GM12892 (cell line): ENCODE measurements around the gene ZBTB20.

ENCODE experiments used
- DNase-seq: peaks from one replicate; pipeline ENCODE4 v3.0.0; 2011; ENCODE audit not compliant: insufficient read length
- FAIRE-seq: peaks from 2 replicates; lab custom pipeline; 2011; peaks lifted over from hg19 to GRCh38; lab: Jason Lieb, UNC
- POLR2A ChIP-seq: IDR thresholded peaks from 2 replicates; pipeline ENCODE4 v1.6.1; 2011; ENCODE audit warnings: low read depth, low read length, control low read depth
- POLR2AphosphoS5 ChIP-seq: IDR thresholded peaks from 2 replicates; pipeline ENCODE4 v1.6.1; 2011; ENCODE audit warnings: low read depth, low read length, control low read depth
- TAF1 ChIP-seq: IDR thresholded peaks from 2 replicates; pipeline ENCODE4 v1.6.1; 2011; ENCODE audit warnings: low read depth, mild to moderate bottlenecking, control low read depth, low read length, borderline replicate concordance

Gene ZBTB20

DNA sequence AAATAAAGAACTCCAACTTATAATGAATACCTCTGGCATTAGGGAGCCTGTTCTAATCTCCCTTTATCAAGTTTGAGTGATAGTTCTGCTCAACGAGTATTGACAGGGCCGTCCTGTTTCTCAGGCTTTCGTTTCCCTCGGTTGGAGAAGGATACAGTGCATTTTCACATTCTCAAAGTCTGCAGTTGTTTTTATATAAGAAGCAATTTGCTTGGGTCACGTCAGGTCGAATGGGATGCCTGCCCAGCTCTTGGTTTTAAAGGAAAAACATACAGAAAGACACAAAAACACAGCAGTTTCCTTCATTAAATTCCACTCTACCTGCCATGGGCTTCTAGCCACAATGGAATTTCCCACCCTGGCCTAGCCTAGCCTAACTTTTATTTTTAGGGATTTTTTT lies 487.0 kb downstream of the ZBTB20 start:
- DNase-seq (no peak), FAIRE-seq (no peak)
- TF ChIP-seq POLR2A (no peak), POLR2AphosphoS5 (no peak), TAF1 (no peak)

DNA sequence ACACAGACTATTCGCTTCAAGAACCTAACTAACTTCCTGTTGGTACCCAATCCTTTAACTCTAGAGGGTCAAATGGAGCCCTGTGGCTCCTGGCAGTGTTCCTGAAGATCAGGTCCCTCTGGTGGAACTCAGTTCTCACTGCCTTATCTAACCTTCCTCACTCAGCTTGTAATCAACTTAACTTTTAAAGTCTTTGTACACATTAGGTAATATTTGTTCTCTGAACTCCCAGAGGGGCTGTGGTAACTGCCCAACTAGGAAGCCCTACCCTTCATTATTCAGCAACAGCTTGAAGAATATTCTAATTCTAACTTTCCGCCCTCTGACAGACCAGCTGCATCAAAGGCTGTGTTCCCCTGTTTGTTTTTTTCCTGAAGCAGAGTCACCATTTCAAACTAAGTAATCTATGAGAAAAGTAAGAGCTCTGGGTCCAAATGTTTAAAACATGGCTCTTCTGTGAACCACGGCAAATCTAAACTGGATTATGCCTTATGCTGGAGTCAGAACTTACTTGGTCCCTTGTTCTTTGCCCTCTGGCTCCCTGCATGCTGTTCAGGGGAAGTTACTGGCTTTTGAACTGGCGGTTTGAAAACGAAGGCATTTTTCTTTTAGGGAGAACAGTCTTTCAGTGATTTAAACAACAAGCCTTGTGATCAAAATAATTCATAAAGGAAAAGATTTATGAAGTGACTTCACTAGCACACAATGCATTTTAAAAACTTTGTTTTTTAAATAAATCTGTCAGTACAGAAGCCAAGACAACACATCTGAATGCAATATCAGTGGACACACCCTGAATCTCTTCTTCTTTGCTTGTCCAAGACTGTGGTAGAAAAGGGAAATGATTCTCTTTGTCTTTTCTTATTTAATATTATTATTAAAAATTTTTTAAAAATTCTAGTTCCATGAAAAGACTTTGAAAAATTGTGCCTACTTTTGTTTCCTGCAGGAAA lies 487.7 kb downstream of the ZBTB20 start:
- DNase-seq (no peak), FAIRE-seq (no peak)
- TF ChIP-seq TAF1 (no peak), POLR2AphosphoS5 (no peak), POLR2A (no peak)

DNA sequence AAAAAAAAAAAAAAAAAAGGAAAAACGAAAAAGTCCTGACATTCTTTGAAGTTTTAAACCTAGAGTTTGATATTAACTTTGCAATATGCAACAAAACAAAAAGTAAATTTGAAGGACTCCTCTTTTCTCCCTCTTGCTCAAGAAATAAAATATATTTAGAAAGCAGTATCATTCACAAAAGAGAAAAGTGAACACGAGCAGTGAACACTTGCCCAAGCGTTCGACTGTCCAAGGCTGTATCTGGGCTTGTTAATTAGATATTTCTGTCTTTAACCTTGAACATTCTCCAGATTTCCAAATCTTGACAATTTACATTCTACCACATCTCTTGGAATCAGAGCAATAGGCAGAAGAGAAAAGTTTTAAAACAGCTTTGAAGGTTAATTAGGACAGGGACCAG lies 495.5 kb downstream of the ZBTB20 start:
- FAIRE-seq (no peak), DNase-seq (no peak)
- no peak for TF ChIP-seq TAF1
- TF ChIP-seq POLR2A = no peak
- TF ChIP-seq POLR2AphosphoS5 = no peak

DNA sequence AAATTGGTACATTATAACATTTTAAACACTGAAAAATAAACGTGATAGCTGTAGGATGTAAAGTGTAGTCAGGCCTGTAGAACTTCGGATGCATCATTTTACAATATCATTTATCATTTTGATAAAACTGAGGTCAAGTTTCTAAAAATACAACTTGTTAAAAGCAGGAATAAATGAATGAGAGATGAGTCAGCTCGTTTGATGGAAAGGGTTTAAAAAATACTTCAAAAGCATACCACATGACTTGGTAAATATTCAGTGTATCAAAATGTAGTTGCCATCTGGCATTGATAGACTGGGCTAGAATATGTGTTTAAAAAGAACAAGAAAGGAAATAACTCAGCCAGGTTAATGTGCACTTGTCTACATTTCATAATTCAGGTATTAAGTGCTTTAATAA lies 496.3 kb downstream of the ZBTB20 start:
- no peak for DNase-seq
- FAIRE-seq = no peak
- TF ChIP-seq POLR2AphosphoS5 (no peak), POLR2A (no peak), TAF1 (no peak)

DNA sequence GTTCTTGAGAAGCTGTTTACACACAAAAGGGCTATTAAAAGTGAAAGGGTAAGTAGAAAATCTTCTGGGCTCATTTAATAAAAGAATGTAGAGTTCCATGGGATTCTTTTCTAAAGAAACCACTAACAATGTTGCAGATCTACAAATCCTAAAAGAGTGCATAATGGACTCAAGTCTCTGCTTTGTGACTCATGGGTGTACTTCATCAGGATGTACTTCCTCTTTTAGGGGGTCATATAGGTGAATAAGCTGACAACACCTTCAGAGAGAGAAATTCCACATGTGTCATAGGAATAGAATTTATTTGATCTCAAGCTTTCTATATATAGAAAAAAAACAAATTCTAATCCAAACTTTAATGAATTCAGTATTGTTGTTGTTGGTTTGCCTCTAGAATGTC lies 497.8 kb downstream of the ZBTB20 start:
- FAIRE-seq (no peak), DNase-seq (no peak)
- TF ChIP-seq TAF1 = no peak
- TF ChIP-seq POLR2AphosphoS5 = no peak
- TF ChIP-seq POLR2A = no peak

DNA sequence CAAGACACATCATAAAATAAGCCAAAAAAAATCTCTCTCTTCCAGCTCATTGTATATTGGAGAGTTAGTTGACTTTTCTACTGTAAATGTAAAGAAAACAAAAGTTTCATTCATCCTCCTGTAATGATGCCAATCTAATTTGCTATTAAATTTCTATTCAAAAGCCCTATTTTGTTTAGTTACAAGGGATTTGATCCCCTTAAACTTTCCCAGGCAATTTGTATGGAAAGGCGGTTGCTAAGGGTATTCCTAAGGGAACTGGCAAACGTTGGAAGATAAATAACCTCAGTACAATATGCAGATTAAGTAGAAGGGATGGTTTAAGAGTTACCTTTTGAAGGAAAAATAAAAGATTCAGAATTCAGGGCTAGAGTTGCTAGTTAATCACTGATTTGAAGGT lies 500.6 kb downstream of the ZBTB20 start:
- FAIRE-seq = no peak

DNA sequence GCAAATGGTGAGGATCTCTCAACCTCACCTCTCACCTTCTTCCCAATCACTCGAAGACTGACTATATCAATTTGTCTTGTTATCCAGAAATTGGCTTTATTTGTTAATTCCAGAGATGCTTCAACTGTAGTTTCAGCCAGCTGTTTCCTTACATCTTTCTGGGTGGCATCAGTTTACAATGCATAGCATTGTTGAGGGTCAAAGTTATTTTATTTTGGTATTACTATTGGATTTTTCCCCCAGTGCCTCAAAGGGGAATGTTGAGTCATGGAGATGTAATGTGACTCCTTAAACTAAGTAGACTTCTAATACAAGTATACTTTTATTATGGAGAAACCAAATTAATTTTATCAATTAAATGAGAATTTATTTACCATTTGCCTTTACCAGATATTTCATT lies 501.7 kb downstream of the ZBTB20 start:
- DNase-seq (no peak), FAIRE-seq (no peak)
- TF ChIP-seq POLR2AphosphoS5 (no peak), TAF1 (no peak), POLR2A (no peak)

More for the DNA sequence above, 500.6 kb downstream of the ZBTB20 start:
- DNase-seq = no peak
- TF ChIP-seq POLR2AphosphoS5 = no peak
- TF ChIP-seq POLR2A = no peak
- TF ChIP-seq TAF1 = no peak

DNA sequence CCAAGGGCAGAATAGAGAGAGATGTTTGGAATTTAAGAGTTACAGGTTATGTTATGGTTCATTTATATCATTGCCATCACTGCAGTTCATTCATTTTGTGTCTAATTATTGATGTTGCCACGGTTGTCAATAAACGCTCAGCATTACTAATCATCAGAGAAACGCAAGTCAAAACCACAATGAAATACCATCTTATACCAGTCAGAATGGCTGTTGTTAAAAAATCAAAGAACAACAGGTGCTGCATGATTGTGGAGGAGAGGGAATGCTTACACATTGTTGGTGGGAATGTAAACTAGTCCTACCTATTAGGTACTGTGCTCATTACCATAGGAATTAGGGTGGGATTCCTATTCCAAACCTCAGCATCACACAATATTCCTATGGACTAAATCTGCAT lies 502.7 kb downstream of the ZBTB20 start:
- FAIRE-seq (no peak), DNase-seq (no peak)
- TF ChIP-seq TAF1 = no peak
- TF ChIP-seq POLR2A = no peak
- TF ChIP-seq POLR2AphosphoS5 = no peak

DNA sequence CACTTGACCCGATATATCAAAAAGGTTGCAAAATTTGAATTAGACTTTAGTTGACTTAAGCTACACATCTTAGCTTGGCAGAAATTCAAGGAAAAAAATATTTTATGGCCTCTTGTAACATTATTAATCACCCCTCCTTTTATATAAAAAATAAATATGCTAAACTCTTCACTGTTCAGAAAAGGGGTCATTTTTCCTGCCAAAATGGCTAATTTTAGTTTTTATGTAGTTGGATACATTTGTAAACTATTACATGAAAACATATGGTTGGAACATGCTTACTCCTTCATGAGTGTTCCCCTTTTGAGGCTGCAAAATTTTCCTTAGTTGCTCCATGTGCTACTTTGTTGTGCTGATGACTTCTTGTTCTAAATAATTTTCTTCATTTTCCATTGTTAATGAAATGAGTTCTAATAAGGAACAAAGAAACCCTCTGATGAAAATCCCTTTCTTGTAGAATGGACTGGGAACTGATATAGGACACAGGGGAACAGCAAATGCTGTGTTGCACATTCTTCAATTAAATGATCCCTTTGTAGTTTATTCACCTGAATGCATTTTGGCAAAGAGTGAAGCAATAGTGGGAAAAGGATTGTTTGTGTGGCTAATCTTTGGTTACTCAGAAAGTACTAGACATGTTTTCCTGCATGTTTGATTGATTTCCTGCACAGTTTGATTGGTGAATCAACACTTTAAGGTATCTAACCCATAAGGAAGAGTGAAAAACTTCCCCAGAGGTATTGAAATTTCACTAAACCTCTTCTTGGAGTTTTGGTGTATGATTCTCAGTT lies 503.9 kb downstream of the ZBTB20 start:
- FAIRE-seq (no peak), DNase-seq (no peak)
- TF ChIP-seq POLR2A (no peak), TAF1 (no peak), POLR2AphosphoS5 (no peak)

DNA sequence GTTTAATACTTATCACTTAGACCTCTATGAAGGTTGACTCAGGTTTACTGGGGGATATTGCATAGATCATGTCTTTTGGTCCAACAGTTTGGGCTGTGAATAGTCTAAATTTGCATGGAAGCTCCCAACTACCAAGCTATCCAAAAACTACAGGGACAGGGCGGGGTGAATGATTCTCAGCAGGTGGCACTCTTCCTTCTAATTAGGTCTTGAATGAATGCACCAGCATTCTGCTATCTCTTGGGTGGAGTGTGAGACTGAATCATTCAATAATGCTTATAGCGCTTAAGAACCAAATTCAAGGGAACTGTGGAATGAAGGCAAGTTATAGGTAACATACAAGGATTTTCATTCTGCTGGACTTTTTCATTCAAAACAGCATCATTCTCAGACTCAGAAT lies 507.0 kb downstream of the ZBTB20 start:
- no peak for TF ChIP-seq POLR2A
- no peak for TF ChIP-seq TAF1
- TF ChIP-seq POLR2AphosphoS5 = no peak
- FAIRE-seq (no peak), DNase-seq (no peak)

DNA sequence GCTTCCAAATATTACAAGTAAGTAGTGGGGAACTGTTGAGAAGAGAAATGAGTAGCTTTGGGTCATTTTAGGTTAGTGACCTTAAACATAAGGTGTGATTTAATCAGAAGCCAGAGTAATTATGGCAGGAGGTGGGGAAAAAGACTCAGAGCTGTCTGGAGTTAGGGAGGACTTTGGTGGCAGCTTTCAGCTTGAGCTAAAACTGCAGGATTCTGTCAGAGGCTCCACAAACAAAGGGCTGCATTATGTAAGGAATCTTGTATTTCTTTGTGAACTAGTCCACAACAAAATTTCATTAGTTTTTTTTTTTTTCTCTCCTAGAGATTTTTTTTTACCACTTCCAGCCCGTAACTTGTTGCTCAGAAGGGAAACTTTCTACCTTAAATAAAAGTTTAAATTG lies 507.9 kb downstream of the ZBTB20 start:
- FAIRE-seq = no peak

DNA sequence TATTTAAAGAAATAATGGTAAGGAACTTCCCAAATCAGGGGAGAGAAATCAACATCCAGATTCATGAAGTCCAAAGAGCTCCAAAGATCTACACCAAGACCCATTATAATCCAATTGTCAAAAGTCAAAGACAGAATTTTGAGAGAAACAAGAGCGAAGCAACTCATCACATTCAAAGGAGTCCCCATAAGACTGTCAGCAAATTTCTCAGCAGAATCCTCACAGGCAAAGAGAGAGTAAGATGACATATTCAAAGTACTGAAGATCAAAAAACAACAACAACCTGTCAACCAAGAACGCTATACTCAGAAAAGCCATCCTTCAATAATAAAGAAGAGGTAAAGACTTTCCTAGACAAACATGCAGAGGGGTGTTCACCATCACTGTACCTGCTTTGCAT lies 511.2 kb downstream of the ZBTB20 start:
- FAIRE-seq (no peak), DNase-seq (no peak)
- TF ChIP-seq TAF1 (no peak), POLR2A (no peak), POLR2AphosphoS5 (no peak)

More for the DNA sequence above, 507.9 kb downstream of the ZBTB20 start:
- TF ChIP-seq TAF1 (no peak), POLR2A (no peak), POLR2AphosphoS5 (no peak)
- DNase-seq = no peak

DNA sequence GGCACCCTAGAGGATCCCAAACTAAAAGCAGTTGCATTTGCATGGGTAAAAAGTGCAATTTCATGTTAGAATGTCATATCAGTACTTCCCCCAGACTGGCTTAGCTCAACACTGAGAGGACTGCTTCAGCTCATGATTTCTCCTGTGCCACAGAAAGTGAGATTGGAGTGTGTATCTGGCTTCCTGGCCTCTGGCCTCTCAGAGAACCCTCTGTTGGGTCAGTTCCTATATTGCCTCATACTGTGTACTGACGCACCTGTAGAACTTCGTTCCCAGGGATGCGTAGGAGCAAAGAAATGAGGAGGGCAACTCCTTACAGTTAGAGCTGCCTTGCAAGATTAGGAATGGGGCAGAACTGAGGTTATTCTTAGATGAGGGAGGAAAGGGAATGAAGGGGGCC lies 512.5 kb downstream of the ZBTB20 start:
- TF ChIP-seq TAF1 (no peak), POLR2A (no peak), POLR2AphosphoS5 (no peak)
- no peak for FAIRE-seq
- DNase-seq = no peak
